ENCODE data around the gene PRADC1. TPM values are rescaled to one million over a fixed set of nuclear protein-coding genes. Genes with fewer than 3 reads are reported as not detected.

Gene PRADC1
- total RNA-seq, 1 experiment from 2014 or later: 18.6 TPM

GRCh38 chr2:73279852-73280251 lies 46.8 kb upstream of the PRADC1 start:
- Histone ChIP-seq H3K4me3 (ENCODE audit: low read depth in 2 of 2, low read length in 2 of 2) (no peak overlapping the region), H3K9me3 (ENCODE audit: control insufficient read depth, insufficient read depth, low read depth, low read length) (no peaks in the 10 kb centered on the region), H3K27me3 (ENCODE audit: control insufficient read depth, insufficient read depth, low read length) (no peaks in the 10 kb centered on the region), H3K36me3 (ENCODE audit: control insufficient read depth, insufficient read depth, low read length) (no peaks in the 10 kb centered on the region; the same call in 1 of the 2 replicates), H3K4me1 (ENCODE audit: control insufficient read depth, insufficient read depth, low read length) (peaks cover 6% of the 10 kb centered on the region; the same call in 1 of the 2 replicates), H3K27ac (ENCODE audit: low read length) (no peak overlapping the region)
- DNase-seq (ENCODE audit: low read depth, low spot score): no peak
- BruUV-seq (replicated peaks): no TSS peak
- ATAC-seq: no peak
- TF ChIP-seq TCF7L2 (IDR thresholded peaks at IDR 0.05; ENCODE audit: low read depth, low read length) (no peak), SIN3A (IDR thresholded peaks at IDR 0.05; ENCODE audit: borderline replicate concordance, insufficient read depth, low read depth, low read length) (no peak), CTCF (IDR thresholded peaks at IDR 0.05) (no peak), POLR2AphosphoS5 (IDR thresholded peaks at IDR 0.05; ENCODE audit: low read depth, low read length) (no peak), REST (IDR thresholded peaks at IDR 0.05; ENCODE audit: insufficient read depth in 1 of 2, low read depth in 2 of 2, low read length in 1 of 2) (peak in 1 of 2 experiments; percentile 65; a peak in 2 of 4 replicates)
- in situ Hi-C loops (cut with HindIII; ENCODE audit: low pct_unique_long_range_greater_than_20kb, low sequenced_read_pairs) (no loop called here), intact Hi-C loops (cut with micrococcal nuclease; ENCODE audit: unreplicated experiment) (no loop called here)
- CTCF ChIA-PET: interaction anchor here (0.5 kb wide), 1 partner anchor 25 kb away, joined by 3 read pairs; no protein-coding TSS in a partner anchor
- POLR2A ChIA-PET: no interaction called here

- CTCF ChIA-PET: no interaction called here
- Histone ChIP-seq H3K27me3 (ENCODE audit: control insufficient read depth, insufficient read depth, low read length) (no peaks in the 10 kb centered on the region), H3K9me3 (ENCODE audit: control insufficient read depth, insufficient read depth, low read depth, low read length) (no peaks in the 10 kb centered on the region), H3K4me1 (ENCODE audit: control insufficient read depth, insufficient read depth, low read length) (peaks cover 4% of the 10 kb centered on the region; the same call in 1 of the 2 replicates), H3K36me3 (ENCODE audit: control insufficient read depth, insufficient read depth, low read length) (no peaks in the 10 kb centered on the region; the same call in 1 of the 2 replicates), H3K4me3 (ENCODE audit: low read depth in 2 of 2, low read length in 2 of 2) (no peak overlapping the region), H3K27ac (ENCODE audit: low read length) (no peak overlapping the region)
- in situ Hi-C loops (cut with HindIII; ENCODE audit: low pct_unique_long_range_greater_than_20kb, low sequenced_read_pairs) (no loop called here), intact Hi-C loops (cut with micrococcal nuclease; ENCODE audit: unreplicated experiment) (no loop called here)
- POLR2A ChIA-PET: no interaction called here
- ATAC-seq (no peak), DNase-seq (ENCODE audit: low read depth, low spot score) (no peak)
- no TSS peak for BruUV-seq (replicated peaks)
- TF ChIP-seq TCF7L2 (IDR thresholded peaks at IDR 0.05; ENCODE audit: low read depth, low read length) (no peak), CTCF (IDR thresholded peaks at IDR 0.05) (no peak), POLR2AphosphoS5 (IDR thresholded peaks at IDR 0.05; ENCODE audit: low read depth, low read length) (no peak), REST (IDR thresholded peaks at IDR 0.05; ENCODE audit: insufficient read depth in 1 of 2, low read depth in 2 of 2, low read length in 1 of 2) (no peak), SIN3A (IDR thresholded peaks at IDR 0.05; ENCODE audit: borderline replicate concordance, insufficient read depth, low read depth, low read length) (no peak)
Measured at GRCh38 chr2:73272270-73272669, 39.2 kb upstream of the PRADC1 start.
